ENCODE data around the gene MTPN. TPM values are rescaled to one million over a fixed set of nuclear protein-coding genes. Genes with fewer than 3 reads are reported as not detected.
A peak's percentile ranks its signal among the peaks of the same experiment; 100 is the strongest.

Gene MTPN
- polyA plus RNA-seq, 3 donors = 73.6 to 156 (median 142) TPM

DNA sequence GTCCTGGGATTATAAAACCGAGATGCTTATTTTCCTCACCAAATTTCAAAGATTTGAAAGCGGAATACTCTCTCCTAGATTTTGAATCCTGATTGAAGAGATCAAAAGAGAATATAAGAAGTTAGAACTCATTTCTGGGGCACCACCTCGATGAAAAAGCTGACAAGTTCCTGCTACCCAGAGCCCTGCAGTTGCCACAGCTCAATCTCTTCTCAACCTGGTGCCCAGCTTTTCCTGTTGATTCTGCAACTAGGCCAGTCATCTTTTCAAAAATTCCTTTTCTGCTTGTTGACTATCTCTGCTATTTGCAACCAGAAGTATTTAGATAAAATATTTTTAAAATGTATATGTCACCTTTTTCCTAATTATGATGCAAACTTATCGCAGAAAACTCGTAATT is 45.0 kb downstream of the MTPN start:
- intact Hi-C loops (cut with micrococcal nuclease) = no loop called here

DNA sequence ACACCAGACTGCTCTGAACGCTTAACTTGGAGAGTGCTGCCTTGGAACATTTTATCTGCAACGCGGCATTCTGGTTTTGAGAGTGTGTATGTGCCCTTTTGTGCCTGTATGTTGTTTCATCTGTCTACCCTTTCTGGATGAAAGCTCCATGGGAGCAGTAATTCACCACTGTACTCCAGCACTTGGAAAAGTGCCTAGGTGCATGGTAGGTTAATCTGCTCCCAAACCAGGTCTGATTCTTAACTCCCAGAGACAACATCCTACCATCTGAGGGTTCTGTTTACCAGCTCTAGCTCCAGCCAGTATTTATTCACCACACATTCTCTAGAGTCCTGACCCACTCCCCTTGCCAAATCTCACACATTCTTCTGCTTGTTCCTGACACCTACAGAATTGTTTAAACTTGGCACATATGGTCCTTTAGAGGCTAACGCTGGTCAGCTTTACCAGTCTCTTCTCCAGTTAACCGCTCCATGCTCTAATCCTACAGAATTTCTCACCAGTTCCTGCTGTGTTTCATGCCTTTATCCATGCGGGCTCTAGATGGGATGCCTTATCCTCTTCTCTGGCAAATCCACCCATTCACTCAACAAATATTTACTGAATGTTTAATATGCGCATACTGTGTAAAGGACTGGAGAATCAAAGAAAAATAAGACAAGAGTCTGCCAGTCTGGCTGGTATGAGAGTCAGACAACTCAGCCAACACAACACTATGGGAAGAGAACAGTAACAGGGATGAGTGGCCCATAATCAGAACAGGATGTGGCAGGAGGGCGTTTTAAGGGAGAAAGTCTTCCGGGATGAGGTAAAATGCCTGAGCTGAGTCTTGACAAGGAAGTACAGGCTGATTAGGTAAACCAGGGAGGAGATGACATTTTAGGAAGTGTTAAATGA is 46.3 kb downstream of the MTPN start:
- H3K4me1 Mint-ChIP-seq = peaks cover 33% of the 10 kb centered on the region
- Histone ChIP-seq H3K4me1 (ENCODE audit: control insufficient read depth in 1 of 2, insufficient read depth in 2 of 2, low read length in 2 of 2) (peaks cover 11 to 13% of the 10 kb centered on the region in 2 donors), H3K27ac (ENCODE audit: low read depth in 1 of 2, low read length in 2 of 2) (peak overlapping the region in 1 of 2 donors; percentile 80), H3K9me3 (replicated peaks in 1 of 2; ENCODE audit: control insufficient read depth in 1 of 2, insufficient read depth in 1 of 2, low read length in 2 of 2) (no peaks in the 10 kb centered on the region), H2AFZ (ENCODE audit: insufficient read depth, low read depth, low read length, poor library complexity, severe bottlenecking) (no peak overlapping the region), H3K9ac (ENCODE audit: insufficient read depth, low read length, poor library complexity, severe bottlenecking) (no peak overlapping the region), H3K4me2 (replicated peaks; ENCODE audit: extremely low read depth, low read length, poor library complexity, severe bottlenecking) (peak overlapping the region; percentile 24), H3K27me3 (ENCODE audit: control insufficient read depth in 2 of 2, insufficient read depth in 2 of 2, low read length in 2 of 2) (no peaks in the 10 kb centered on the region), H3K36me3 (replicated peaks in 1 of 2; ENCODE audit: control insufficient read depth in 1 of 2, insufficient read depth in 2 of 2, low read length in 2 of 2) (peaks cover 36 to 54% of the 10 kb centered on the region in 2 donors), H3K79me2 (ENCODE audit: insufficient read depth, low read length) (peaks cover 69% of the 10 kb centered on the region), H4K20me1 (ENCODE audit: insufficient read depth, low read length) (peaks cover 100% of the 10 kb centered on the region), H3K4me3 (replicated peaks in 1 of 3; ENCODE audit: low read depth in 2 of 3, low read length in 3 of 3) (peak overlapping the region in 1 of 3 experiments; percentile 7)
- H3K4me3 Mint-ChIP-seq = peak overlapping the region in 1 of 2 donors; percentile 54
- peak overlapping the region; percentile 76 to 87 (median 83) for H3K27ac Mint-ChIP-seq
- peak; percentile 11 to 44 (median 24) for DNase-seq
- WGBS (ENCODE audit: insufficient coverage) = 100% methylated on average over 2 of the region's 9 CpGs
- TF ChIP-seq, protein P1, sequence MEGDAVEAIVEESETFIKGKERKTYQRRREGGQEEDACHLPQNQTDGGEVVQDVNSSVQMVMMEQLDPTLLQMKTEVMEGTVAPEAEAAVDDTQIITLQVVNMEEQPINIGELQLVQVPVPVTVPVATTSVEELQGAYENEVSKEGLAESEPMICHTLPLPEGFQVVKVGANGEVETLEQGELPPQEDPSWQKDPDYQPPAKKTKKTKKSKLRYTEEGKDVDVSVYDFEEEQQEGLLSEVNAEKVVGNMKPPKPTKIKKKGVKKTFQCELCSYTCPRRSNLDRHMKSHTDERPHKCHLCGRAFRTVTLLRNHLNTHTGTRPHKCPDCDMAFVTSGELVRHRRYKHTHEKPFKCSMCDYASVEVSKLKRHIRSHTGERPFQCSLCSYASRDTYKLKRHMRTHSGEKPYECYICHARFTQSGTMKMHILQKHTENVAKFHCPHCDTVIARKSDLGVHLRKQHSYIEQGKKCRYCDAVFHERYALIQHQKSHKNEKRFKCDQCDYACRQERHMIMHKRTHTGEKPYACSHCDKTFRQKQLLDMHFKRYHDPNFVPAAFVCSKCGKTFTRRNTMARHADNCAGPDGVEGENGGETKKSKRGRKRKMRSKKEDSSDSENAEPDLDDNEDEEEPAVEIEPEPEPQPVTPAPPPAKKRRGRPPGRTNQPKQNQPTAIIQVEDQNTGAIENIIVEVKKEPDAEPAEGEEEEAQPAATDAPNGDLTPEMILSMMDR (IDR thresholded peaks at IDR 0.05) = no peak
- H3K36me3 Mint-ChIP-seq = peaks cover 40 to 47% of the 10 kb centered on the region in 2 donors
- H3K27me3 Mint-ChIP-seq (ENCODE audit: low read depth in 3 of 3) = peaks cover 0 to under 1% (median 0%) of the 10 kb centered on the region in 3 donors
- intact Hi-C loops (cut with micrococcal nuclease) = no loop called here
- no peaks in the 10 kb centered on the region for H3K9me3 Mint-ChIP-seq

More for the DNA sequence above, 45.0 kb downstream of the MTPN start:
- H4K20me1 ChIP-seq (ENCODE audit: insufficient read depth, low read length) = peaks cover 100% of the 10 kb centered on the region
- H3K4me1 ChIP-seq (ENCODE audit: control insufficient read depth in 1 of 2, insufficient read depth in 2 of 2, low read length in 2 of 2) = peaks cover 11 to 13% of the 10 kb centered on the region in 2 donors
- Mint-ChIP-seq H3K27ac (peak overlapping the region in 4 of 7 donors; percentile 14 to 82 (median 54)), H3K36me3 (peaks cover 29 to 41% of the 10 kb centered on the region in 2 donors), H3K4me1 (peaks cover 33% of the 10 kb centered on the region), H3K9me3 (no peaks in the 10 kb centered on the region), H3K27me3 (ENCODE audit: low read depth in 3 of 3) (peaks cover 0 to 1% (median 0%) of the 10 kb centered on the region in 3 donors), H3K4me3 (no peak overlapping the region)
- no peak for DNase-seq
- H3K9me3 ChIP-seq (replicated peaks in 1 of 2; ENCODE audit: control insufficient read depth in 1 of 2, insufficient read depth in 1 of 2, low read length in 2 of 2) = no peaks in the 10 kb centered on the region
- H3K79me2 ChIP-seq (ENCODE audit: insufficient read depth, low read length) = peaks cover 82% of the 10 kb centered on the region
- H3K4me3 ChIP-seq (replicated peaks in 1 of 3; ENCODE audit: low read depth in 2 of 3, low read length in 3 of 3) = no peak overlapping the region
- H3K36me3 ChIP-seq (replicated peaks in 1 of 2; ENCODE audit: control insufficient read depth in 1 of 2, insufficient read depth in 2 of 2, low read length in 2 of 2) = peaks cover 32 to 51% of the 10 kb centered on the region in 2 donors
- WGBS (ENCODE audit: insufficient coverage) = 0% methylated on average over 1 of the region's 5 CpGs
- H3K4me2 ChIP-seq (replicated peaks; ENCODE audit: extremely low read depth, low read length, poor library complexity, severe bottlenecking) = no peak overlapping the region
- no peak overlapping the region for H2AFZ ChIP-seq (ENCODE audit: insufficient read depth, low read depth, low read length, poor library complexity, severe bottlenecking)
- H3K27ac ChIP-seq (ENCODE audit: low read depth in 1 of 2, low read length in 2 of 2) = peak overlapping the region in 1 of 2 donors; percentile 63
- no peak overlapping the region for H3K9ac ChIP-seq (ENCODE audit: insufficient read depth, low read length, poor library complexity, severe bottlenecking)
- TF ChIP-seq, protein P1 (IDR thresholded peaks at IDR 0.05) = no peak
- H3K27me3 ChIP-seq (ENCODE audit: control insufficient read depth in 2 of 2, insufficient read depth in 2 of 2, low read length in 2 of 2) = no peaks in the 10 kb centered on the region

All from CD14-positive monocyte (primary cell).